Measurements from ENCODE around the gene MUSK.

DNA sequence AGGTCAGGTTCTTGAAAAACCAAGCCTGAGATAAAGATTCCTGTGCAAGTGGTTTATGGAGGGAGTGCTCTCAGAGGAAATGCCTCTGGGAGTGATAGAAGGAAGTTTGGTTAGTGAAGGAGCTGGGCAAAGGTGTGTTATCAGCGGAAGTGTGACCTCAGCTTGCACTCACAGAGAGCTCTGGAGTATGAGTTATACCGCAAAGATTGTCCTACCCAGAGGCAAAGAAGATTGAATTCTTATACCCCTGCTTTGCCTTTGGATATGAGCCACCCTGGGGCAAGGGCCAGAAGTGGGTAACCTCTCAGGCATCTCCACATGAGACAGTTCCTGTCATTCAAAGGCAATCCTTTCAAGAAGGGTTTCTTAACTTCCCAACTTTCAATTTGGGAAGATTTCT lies 145.6 kb downstream of the MUSK start:
- TF ChIP-seq, protein P1, sequence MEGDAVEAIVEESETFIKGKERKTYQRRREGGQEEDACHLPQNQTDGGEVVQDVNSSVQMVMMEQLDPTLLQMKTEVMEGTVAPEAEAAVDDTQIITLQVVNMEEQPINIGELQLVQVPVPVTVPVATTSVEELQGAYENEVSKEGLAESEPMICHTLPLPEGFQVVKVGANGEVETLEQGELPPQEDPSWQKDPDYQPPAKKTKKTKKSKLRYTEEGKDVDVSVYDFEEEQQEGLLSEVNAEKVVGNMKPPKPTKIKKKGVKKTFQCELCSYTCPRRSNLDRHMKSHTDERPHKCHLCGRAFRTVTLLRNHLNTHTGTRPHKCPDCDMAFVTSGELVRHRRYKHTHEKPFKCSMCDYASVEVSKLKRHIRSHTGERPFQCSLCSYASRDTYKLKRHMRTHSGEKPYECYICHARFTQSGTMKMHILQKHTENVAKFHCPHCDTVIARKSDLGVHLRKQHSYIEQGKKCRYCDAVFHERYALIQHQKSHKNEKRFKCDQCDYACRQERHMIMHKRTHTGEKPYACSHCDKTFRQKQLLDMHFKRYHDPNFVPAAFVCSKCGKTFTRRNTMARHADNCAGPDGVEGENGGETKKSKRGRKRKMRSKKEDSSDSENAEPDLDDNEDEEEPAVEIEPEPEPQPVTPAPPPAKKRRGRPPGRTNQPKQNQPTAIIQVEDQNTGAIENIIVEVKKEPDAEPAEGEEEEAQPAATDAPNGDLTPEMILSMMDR (IDR thresholded peaks at IDR 0.05) = no peak
- TF ChIP-seq POLR2A (IDR thresholded peaks at IDR 0.05) (no peak), POLR2AphosphoS5 (IDR thresholded peaks at IDR 0.05) (no peak)
